CD4-positive, alpha-beta T cell treated with Interleukin-4 for 1 hour (primary cell): ENCODE results near the gene GDF2.

ENCODE experiments used
- DNase-seq, 2 donors: peaks; one replicate each; pipeline ENCODE4 v3.0.0-alpha.2; 2020 to 2022

Gene GDF2

DNA sequence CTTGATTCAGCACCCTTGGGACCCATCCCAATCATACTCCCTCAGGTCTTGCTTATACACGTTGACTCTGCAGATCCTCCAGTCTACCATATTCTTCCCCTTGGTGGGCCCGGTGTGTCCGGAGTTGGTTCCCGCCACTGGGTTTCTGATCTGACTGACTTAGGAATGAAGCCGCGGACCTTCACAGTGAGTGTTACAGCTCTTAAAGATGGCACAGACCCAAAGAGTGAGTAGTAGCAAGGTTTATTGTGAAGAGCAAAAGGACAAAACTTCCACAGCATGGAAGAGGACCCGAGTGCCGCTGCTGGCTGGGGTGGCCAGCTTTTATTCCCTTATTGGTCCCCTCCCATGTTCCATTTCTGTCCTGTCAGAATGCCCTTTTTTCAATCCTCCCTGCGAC, 28.2 kb upstream of the GDF2 start:
- no peak for DNase-seq

DNA sequence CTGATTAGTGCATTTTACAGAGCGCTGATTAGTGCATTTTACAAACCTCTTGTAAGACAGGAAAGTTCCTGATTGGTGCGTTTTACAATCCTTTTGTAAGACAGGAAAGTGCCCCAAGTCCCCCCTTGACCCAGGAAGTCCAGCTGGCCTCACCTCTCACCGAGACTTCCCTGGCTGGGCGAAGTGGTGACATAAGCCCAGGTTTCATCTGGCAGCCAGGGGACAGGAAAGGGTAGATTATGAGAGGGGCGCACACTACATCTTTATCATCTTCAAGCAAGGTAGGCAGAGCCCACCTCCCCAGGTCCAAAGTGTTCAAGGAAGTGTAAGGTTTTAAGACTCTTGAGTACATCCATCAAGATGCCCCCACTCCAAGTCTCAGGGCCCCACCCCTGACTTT, 27.8 kb upstream of the GDF2 start:
- DNase-seq, result no peak

- DNase-seq, result no peak
These were observed 26.8 kb upstream of the GDF2 start for GRCh38 chr10:47295411-47295810.

DNA sequence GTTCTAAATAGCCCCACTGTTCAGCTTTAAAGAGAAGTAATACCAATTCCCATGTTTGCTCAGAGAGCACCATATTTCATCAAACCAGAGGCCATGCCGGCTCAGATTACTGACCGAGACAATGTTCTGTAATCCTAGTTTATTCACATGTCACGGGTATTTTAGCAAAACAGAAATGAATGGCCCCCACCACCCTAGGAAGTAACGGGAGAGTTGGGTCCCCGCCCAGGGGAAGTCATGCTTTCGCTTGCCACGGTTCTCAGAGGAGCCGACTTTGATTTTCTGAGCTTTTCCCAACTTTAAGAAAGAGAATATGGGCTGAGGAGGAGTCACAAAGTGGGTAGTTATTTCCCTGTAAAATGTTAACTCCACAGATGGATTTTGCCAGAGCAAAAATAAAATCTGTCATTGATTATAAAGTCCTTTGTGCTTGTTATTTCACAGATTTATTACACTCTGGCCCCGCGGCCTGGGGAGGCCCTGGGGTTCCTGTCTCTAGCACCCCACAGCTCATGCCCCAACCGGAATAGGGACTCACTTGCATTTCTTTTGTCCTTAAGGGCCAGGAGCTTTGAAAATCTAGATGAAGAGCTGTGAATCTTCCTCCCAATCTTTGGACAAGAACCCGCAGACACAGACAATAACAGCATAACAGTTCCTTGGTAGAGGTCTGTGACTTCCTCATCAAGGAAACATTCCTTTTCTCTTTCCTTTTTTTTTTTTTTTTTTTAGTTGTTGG, 25.9 kb upstream of the GDF2 start:
- no peak for DNase-seq

GRCh38 chr10:47296941-47297340, 25.3 kb upstream of the GDF2 start:
- DNase-seq, result no peak

GRCh38 chr10:47297866-47298540, 24.3 kb upstream of the GDF2 start:
- DNase-seq, result no peak

DNA sequence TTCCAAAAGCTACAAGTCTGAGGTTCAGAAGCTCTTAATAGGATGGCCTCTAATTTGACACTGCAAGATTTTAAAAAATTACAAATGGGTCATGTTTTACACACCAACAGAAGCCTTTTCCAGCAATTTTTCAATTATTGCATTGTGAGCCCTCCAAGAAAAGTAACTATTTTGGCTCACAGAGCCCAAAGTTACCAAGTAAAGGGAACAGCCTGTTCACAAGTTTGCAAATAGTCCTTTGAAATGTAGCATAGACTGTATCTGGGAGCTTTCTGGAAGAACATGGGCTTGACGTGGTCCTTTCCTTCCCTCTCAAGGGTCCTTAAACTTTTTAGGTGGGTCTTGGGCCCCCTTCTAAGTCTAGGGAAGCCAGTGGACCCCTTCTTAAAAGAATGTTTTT, 23.5 kb upstream of the GDF2 start:
- DNase-seq, result no peak

- no peak for DNase-seq
These were observed 22.4 kb upstream of the GDF2 start, which contains the start of gene GDF10 for GRCh38 chr10:47299611-47300428. Gene GDF10 (plus strand): TSS chr10:47300197. CDS start chr10:47300652, 455 bp downstream.

- DNase-seq, result no peak
These were observed 21.8 kb upstream of the GDF2 start for GRCh38 chr10:47300429-47300931.

GRCh38 chr10:47301833-47302232, 20.4 kb upstream of the GDF2 start:
- DNase-seq, result no peak

DNA sequence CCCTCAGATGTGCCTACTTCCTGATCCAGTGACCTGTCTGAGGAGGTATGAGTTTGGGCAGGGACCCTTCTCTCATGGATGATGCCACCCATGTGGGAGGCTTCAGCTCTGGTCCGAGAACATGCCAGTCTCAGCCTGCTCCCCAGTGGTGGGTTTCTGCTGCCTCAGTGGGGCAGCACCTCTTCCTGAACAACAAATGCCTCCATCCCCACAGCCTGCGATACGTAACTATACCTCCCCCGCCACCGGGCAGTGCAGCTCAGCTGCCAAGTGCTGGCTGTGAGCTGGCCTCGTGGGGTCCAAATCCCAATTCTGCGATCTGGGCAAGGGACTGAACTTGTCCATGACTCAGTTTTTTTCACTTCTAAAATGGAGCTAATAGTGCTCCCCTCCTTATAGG, 19.1 kb upstream of the GDF2 start:
- DNase-seq, result no peak

DNA sequence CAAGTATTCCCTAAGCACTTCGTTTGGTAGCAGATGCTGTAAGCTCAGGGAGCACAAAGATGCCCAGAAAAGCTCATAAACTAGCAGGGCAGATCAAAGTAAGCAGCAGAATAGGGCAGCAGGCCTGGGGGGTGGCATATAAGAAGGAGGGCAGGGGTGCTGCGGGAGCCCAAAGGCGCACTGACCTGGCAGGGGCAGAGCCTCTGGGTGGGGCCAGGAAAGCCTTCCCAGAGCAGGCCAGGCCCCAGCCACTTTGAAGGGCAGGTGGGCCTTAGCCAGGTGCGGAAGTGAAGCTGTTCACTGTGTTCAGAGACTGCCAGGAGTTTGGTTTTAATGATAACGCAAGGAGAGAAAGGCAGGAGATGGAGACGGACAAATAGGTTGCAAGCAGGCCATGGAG, 18.4 kb upstream of the GDF2 start:
- no peak for DNase-seq

DNA sequence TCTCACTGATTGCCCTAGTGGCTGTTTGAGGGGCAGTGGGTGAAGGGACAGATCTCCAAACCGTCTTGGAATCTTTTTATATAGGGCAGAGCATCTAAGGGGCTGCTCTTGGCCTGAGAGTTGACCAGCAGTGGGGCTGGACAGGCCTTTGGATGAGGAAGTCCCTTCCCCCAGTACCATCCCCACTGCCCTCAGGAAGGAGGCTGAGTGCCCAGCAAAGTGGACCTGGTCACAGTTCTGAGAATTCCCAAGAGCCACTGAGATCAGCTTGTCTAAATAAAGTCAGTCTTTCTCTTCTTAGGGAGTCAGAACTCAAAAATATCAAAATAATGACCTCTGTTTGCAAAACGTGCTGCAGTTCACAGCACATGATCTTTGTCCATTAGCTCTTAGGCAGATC, 16.7 kb upstream of the GDF2 start:
- DNase-seq, result no peak

DNA sequence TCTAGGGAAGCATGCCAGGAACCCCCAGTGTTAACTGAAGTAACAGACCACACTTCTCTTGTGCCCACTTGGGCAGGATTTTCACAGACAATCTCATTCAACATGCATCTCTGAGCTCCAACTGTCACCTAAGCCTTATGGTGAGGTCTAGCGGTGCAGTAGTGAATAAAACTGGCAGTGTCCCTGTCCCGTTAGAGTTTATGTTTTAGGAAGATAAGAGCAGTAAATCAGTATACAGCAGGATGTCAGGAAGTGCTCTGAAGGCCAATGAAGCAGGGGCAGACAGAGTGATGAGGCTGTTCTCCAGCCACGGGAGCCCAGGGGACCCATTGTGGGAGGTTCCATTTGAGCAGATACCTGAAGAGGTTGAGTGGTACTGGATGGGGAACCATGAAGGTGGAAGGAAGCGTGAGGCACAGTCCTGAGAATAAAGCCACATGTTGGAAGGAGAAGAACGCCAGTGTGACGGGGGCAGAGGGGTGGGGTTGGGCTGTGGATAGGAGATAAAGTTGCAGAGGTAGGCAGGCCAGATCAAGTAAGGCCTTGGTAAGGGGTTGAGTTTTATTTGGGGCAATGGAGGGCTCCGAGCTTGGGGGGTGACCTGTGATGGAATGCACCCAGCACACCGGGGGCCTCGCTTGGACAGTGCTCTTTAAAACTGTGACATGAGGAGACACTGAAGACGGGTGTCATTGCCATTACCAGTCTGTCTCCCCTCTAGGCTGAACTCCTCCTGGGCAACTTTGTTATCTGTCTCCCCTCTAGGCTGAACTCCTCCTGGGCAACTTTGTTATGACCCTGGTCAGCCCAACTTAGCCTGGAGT, 15.7 kb upstream of the GDF2 start:
- DNase-seq, result no peak

DNA sequence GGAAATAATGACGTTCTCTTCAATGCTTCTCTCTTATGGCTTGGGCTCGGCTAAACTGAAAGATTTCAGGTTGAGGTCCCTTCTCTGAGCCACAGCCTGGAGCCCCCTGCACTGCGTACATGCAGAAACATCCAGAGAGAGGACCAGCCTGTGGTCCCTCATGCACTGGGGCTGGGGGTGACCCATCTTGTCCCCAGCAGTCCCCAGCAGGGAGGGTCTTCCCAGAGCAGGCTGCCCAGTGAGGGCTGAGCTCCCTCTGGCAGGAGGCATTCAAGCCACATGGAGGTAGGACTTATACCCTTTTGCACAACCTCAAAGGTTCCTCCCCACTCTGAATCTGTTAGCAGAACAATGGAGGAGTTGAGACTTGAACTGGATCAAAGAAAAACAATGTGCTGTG, 14.9 kb upstream of the GDF2 start:
- no peak for DNase-seq

- no peak for DNase-seq
These were observed 13.5 kb upstream of the GDF2 start for GRCh38 chr10:47308775-47309174.

GRCh38 chr10:47309408-47310089, 12.7 kb upstream of the GDF2 start:
- DNase-seq, result no peak

DNA sequence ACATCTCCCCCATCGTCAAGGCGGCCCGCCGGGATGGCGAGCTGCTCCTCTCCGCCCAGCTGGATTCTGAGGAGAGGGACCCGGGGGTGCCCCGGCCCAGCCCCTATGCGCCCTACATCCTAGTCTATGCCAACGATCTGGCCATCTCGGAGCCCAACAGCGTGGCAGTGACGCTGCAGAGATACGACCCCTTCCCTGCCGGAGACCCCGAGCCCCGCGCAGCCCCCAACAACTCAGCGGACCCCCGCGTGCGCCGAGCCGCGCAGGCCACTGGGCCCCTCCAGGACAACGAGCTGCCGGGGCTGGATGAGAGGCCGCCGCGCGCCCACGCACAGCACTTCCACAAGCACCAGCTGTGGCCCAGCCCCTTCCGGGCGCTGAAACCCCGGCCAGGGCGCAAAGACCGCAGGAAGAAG, 12.2 kb upstream of the GDF2 start:
- DNase-seq, result no peak

DNA sequence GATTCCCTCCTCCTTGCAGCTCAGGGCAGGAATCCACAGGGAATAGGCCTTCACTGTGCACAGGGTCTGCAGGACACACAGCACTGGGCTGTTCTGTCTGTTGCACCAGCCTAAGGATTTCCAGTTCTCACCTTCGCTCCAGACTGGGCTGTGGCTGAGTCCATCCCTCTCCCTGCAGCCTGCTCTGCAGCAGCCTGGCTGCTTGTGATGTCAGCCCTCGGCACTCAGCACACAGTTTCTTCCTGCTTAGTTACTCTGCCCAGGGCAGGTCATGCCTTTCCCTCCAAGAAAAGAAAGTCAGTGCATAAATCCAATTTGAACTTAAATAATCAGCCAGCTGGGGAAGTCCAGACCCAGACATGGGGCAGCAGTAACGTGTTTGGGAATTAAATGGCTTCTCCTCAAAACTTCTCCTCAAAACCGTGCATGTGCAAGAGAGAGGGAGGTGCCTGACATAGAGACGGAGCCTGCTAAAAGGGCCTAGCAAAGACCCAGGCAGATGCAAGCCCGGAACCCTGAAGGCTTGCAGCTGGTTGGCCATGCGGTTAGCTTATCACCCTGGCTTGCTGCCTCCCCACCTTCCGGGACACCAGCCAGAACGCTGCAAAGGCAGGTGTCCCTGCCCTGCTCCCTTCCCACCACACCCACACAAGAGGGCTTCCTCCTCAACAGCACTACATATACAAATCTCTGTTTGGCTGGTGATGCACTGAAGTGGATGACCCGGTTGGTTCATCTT, 10.9 kb upstream of the GDF2 start:
- DNase-seq, result peak; percentile 52 to 63

DNA sequence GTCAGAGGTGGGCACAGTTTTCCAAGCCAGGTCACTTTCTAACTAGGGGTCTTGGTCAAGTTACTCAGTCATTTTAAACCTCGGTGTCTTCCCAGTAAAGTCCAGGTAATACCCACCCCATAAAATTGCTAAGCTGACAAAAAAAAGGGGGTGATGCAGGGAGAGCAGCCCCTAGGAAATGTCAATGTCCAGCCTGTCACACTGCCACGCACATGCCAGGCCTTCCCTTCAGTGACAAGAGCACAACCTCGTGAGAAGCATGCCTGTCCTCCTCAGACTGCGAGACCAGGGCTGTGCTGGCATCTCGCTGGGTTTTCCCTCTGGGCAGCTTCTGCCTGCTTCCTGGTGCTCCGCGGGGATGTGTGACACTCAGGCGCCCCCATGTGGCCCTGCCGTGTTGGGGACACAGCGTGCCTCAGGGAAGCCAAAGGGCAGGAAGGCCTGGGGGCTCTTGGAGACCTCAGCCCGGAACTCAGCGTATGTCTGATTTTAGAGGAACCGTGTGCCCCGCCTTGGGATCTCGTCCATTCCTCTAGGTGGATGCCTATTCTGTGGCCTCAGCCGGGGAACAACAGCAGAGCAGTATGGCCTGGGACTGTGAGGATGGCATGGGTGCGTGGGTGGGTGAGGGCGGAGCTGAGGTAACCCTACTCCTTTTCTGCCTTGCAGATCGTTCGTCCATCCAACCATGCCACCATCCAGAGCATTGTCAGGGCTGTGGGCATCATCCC, 10.2 kb upstream of the GDF2 start:
- peak; percentile 84 for DNase-seq

DNA sequence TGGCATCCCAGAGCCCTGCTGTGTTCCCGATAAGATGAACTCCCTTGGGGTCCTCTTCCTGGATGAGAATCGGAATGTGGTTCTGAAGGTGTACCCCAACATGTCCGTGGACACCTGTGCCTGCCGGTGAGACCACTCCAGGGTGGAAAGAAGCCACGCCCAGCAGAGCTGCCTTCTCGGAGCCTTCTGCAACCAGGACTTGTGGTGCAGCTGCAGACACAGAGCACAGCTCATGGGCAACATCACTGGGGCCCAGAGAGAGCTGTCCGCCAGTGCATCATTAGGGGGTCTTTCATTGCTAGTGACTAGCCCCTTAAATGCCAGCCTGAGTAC, 9.6 kb upstream of the GDF2 start:
- no peak for DNase-seq
